PC-3 (cell line): ENCODE results near the gene PIGT.

Source experiments
- EZH2phosphoT487 ChIP-seq: fragments of 300-600 bp; sonication (generic); IDR thresholded peaks from 2 replicates; pipeline ENCODE4 v1.6.1; 2018; ENCODE audit warnings: mild to moderate bottlenecking, antibody characterized with exemption, low read length, borderline replicate concordance
- TF ChIP-seq, protein P1 (sequence below): fragments of 300-600 bp; sonication (generic); conservative IDR thresholded peaks from 2 replicates; pipeline ENCODE4 v1.5.1; 2017; ENCODE audit warnings: antibody characterized with exemption, low read depth, mild to moderate bottlenecking, low read length

DNA sequence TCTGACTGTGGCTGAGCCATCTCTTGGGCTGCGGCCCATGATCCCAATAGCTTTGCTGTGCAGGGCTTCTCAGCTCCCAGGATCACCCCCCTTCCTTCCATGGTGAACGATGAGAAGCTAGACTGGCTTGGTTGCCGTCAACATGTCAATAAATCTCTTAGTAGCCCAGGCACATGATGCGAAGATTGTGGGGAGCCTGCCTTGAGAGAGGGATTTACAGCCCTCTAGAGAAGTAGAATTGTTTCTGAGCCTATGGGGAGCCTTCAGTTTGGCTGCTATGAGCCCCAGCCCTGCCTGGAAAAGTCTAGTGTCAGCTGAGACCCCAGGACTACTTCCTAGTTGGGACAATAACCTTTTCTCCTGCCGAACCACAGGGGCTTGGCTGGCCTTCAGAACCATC lies 3.3 kb upstream of the PIGT start:
- TF ChIP-seq, protein P1, sequence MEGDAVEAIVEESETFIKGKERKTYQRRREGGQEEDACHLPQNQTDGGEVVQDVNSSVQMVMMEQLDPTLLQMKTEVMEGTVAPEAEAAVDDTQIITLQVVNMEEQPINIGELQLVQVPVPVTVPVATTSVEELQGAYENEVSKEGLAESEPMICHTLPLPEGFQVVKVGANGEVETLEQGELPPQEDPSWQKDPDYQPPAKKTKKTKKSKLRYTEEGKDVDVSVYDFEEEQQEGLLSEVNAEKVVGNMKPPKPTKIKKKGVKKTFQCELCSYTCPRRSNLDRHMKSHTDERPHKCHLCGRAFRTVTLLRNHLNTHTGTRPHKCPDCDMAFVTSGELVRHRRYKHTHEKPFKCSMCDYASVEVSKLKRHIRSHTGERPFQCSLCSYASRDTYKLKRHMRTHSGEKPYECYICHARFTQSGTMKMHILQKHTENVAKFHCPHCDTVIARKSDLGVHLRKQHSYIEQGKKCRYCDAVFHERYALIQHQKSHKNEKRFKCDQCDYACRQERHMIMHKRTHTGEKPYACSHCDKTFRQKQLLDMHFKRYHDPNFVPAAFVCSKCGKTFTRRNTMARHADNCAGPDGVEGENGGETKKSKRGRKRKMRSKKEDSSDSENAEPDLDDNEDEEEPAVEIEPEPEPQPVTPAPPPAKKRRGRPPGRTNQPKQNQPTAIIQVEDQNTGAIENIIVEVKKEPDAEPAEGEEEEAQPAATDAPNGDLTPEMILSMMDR, result no peak
- TF ChIP-seq EZH2phosphoT487, result no peak
